Panc1 (cell line): ENCODE results near the gene NTRK1. TPM values are rescaled to one million over a fixed set of nuclear protein-coding genes. Genes with fewer than 3 reads are reported as not detected.

Experiments used
- ATAC-seq: fragments of 200-7000 bp; cut with Tn5 transposase; 2 replicates; pipeline ENCODE4 v1.9.1; 2020; ENCODE audit warnings: mild to moderate bottlenecking, moderate library complexity
- BruUV-seq: library from RNA; stranded (reverse); fragments of 400-500 nt; replicated peaks from 2 replicates; lab custom pipeline; 2021; lab: Mats Ljungman, UMichigan
- CTCF ChIA-PET: fragments of 300-600 bp; sonication (Branson Sonifier 250); formaldehyde crosslinking; loops from one replicate; lab custom pipeline; 2022; ENCODE audit warnings: antibody characterized with exemption; lab: Charles Lee
- POLR2A ChIA-PET: fragments of 300-600 bp; sonication (Branson Sonifier 250); formaldehyde crosslinking; loops from one replicate; lab custom pipeline; 2022; ENCODE audit warnings: antibody characterized with exemption; lab: Charles Lee
- DNase-seq: peaks from one replicate; pipeline ENCODE4 v3.0.0-alpha.2; 2010; ENCODE audit warnings: low read depth, low spot score
- H3K27ac ChIP-seq: 2 replicates; pipeline ENCODE4 v1.5.1; 2011; ENCODE audit warnings: mild to moderate bottlenecking, low read length, inconsistent platforms
- H3K27me3 ChIP-seq: fragments of 200-500 bp; sonication (Bioruptor generic); 2 replicates; pipeline ENCODE4 v1.6.0; 2014; ENCODE audit warnings: low read length, inconsistent platforms; ENCODE audit not compliant: control insufficient read depth, insufficient read depth
- H3K36me3 ChIP-seq: fragments of 200-500 bp; sonication (Bioruptor generic); 2 replicates; pipeline ENCODE4 v1.5.1; 2014; ENCODE audit warnings: inconsistent platforms, mild to moderate bottlenecking, low read length, moderate library complexity; ENCODE audit not compliant: control insufficient read depth, insufficient read depth
- H3K4me1 ChIP-seq: 2 replicates; pipeline ENCODE4 v1.5.1; 2011; ENCODE audit warnings: inconsistent platforms, mild to moderate bottlenecking, low read length, moderate library complexity; ENCODE audit not compliant: control insufficient read depth, insufficient read depth
- H3K4me3 ChIP-seq, 2 experiments: 2 replicates each; pipeline ENCODE4 v1.5.1; 2011 to 2012; ENCODE audit warnings: low read depth in 2 of 2, low read length in 2 of 2, mild to moderate bottlenecking in 2 of 2, inconsistent platforms in 1 of 2, moderate library complexity in 1 of 2
- H3K9me3 ChIP-seq: fragments of 200-500 bp; sonication (Bioruptor generic); 2 replicates; pipeline ENCODE4 v1.5.1; 2014; ENCODE audit warnings: low read depth, mild to moderate bottlenecking, inconsistent platforms, low read length, moderate library complexity; ENCODE audit not compliant: control insufficient read depth, insufficient read depth
- POLR2AphosphoS5 ChIP-seq: IDR thresholded peaks from 2 replicates; pipeline ENCODE4 v1.6.1; 2012; ENCODE audit warnings: mild to moderate bottlenecking, low read depth, low read length, moderate library complexity
- SIN3A ChIP-seq: IDR thresholded peaks from 2 replicates; pipeline ENCODE4 v1.6.1; 2012; ENCODE audit warnings: low read depth, mild to moderate bottlenecking, low read length, moderate library complexity, borderline replicate concordance; ENCODE audit not compliant: insufficient read depth
- TCF7L2 ChIP-seq: IDR thresholded peaks from 2 replicates; pipeline ENCODE4 v1.6.1; 2011; ENCODE audit warnings: mild to moderate bottlenecking, low read depth, low read length, inconsistent platforms
- in situ Hi-C: cut with HindIII; loops from 2 replicates; pipeline ENCODE4 v1.10.0; 2016; ENCODE audit warnings: low sequenced_read_pairs, low pct_unique_long_range_greater_than_20kb
- intact Hi-C: fragments of 100-400 bp; cut with micrococcal nuclease; formaldehyde crosslinking; loops from one replicate; pipeline ENCODE4 v1.10.0; 2022; ENCODE audit not compliant: unreplicated experiment
- total RNA-seq: library from RNA; stranded (reverse); gene quantifications from one replicate; pipeline ENCODE4 v1.2.1, GENCODE V29; 2021; ENCODE audit not compliant: unreplicated experiment
- TF ChIP-seq, protein P1 (sequence below), 2 experiments: IDR thresholded peaks; 2 replicates each; pipeline ENCODE4 v1.6.1; 2011 to 2012; ENCODE audit warnings: low read depth in 2 of 2, control low read depth in 1 of 2, low read length in 1 of 2, mild to moderate bottlenecking in 1 of 2, moderate library complexity in 1 of 2; ENCODE audit not compliant: insufficient read depth in 1 of 2
- TF ChIP-seq, protein P2 (sequence below): fragments of 450-650 bp; IDR thresholded peaks from 2 replicates; pipeline ENCODE4 v1.5.1; 2017; ENCODE audit warnings: mild to moderate bottlenecking

Gene NTRK1
- total RNA-seq, 1 experiment from 2014 or later: 0.21 TPM

- no TSS peak for BruUV-seq
- DNase-seq (no peak), ATAC-seq (no peak)
- CTCF ChIA-PET: no interaction called here
- Histone ChIP-seq H3K4me1 (no peaks in the 10 kb centered on the region), H3K4me3 (no peak overlapping the region), H3K36me3 (no peaks in the 10 kb centered on the region), H3K9me3 (no peaks in the 10 kb centered on the region), H3K27ac (no peak overlapping the region), H3K27me3 (no peaks in the 10 kb centered on the region)
- intact Hi-C loops (no loop called here), in situ Hi-C loops (no loop called here)
- POLR2A ChIA-PET: no interaction called here
- TF ChIP-seq SIN3A (no peak), POLR2AphosphoS5 (no peak), TCF7L2 (no peak)
- TF ChIP-seq, protein P1, sequence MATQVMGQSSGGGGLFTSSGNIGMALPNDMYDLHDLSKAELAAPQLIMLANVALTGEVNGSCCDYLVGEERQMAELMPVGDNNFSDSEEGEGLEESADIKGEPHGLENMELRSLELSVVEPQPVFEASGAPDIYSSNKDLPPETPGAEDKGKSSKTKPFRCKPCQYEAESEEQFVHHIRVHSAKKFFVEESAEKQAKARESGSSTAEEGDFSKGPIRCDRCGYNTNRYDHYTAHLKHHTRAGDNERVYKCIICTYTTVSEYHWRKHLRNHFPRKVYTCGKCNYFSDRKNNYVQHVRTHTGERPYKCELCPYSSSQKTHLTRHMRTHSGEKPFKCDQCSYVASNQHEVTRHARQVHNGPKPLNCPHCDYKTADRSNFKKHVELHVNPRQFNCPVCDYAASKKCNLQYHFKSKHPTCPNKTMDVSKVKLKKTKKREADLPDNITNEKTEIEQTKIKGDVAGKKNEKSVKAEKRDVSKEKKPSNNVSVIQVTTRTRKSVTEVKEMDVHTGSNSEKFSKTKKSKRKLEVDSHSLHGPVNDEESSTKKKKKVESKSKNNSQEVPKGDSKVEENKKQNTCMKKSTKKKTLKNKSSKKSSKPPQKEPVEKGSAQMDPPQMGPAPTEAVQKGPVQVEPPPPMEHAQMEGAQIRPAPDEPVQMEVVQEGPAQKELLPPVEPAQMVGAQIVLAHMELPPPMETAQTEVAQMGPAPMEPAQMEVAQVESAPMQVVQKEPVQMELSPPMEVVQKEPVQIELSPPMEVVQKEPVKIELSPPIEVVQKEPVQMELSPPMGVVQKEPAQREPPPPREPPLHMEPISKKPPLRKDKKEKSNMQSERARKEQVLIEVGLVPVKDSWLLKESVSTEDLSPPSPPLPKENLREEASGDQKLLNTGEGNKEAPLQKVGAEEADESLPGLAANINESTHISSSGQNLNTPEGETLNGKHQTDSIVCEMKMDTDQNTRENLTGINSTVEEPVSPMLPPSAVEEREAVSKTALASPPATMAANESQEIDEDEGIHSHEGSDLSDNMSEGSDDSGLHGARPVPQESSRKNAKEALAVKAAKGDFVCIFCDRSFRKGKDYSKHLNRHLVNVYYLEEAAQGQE (IDR thresholded peaks at IDR 0.05; ENCODE audit: insufficient read depth in 1 of 2, low read depth in 2 of 2, low read length in 1 of 2): no peak
- TF ChIP-seq, protein P2, sequence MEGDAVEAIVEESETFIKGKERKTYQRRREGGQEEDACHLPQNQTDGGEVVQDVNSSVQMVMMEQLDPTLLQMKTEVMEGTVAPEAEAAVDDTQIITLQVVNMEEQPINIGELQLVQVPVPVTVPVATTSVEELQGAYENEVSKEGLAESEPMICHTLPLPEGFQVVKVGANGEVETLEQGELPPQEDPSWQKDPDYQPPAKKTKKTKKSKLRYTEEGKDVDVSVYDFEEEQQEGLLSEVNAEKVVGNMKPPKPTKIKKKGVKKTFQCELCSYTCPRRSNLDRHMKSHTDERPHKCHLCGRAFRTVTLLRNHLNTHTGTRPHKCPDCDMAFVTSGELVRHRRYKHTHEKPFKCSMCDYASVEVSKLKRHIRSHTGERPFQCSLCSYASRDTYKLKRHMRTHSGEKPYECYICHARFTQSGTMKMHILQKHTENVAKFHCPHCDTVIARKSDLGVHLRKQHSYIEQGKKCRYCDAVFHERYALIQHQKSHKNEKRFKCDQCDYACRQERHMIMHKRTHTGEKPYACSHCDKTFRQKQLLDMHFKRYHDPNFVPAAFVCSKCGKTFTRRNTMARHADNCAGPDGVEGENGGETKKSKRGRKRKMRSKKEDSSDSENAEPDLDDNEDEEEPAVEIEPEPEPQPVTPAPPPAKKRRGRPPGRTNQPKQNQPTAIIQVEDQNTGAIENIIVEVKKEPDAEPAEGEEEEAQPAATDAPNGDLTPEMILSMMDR: no peak
Observed at GRCh38 chr1:156849151-156849496, 11.5 kb upstream of the NTRK1 start.

GRCh38 chr1:156851779-156852417 is 8.8 kb upstream of the NTRK1 start:
- no peaks in the 10 kb centered on the region for H3K4me1 ChIP-seq
- no peaks in the 10 kb centered on the region for H3K27me3 ChIP-seq
- ChIA-PET CTCF (no interaction called here), POLR2A (no interaction called here)
- H3K36me3 ChIP-seq: no peaks in the 10 kb centered on the region
- no peaks in the 10 kb centered on the region for H3K9me3 ChIP-seq
- H3K27ac ChIP-seq: no peak overlapping the region
- in situ Hi-C loops (no loop called here), intact Hi-C loops (loop anchor here (10.0 kb wide), 1 partner anchor 73 kb away; the partner anchor contains the start of gene LRRC71)
- H3K4me3 ChIP-seq: no peak overlapping the region
- no TSS peak for BruUV-seq
- TF ChIP-seq POLR2AphosphoS5 (no peak), SIN3A (no peak), TCF7L2 (no peak)
- TF ChIP-seq, protein P1 (IDR thresholded peaks at IDR 0.05; ENCODE audit: insufficient read depth in 1 of 2, low read depth in 2 of 2, low read length in 1 of 2): no peak
- TF ChIP-seq, protein P2: no peak
- ATAC-seq (no peak), DNase-seq (no peak)
